PC-3 (cell line): ENCODE results near the gene ATP6V1G3.

Experiments used
- CTCF ChIP-seq: fragments of 300-600 bp; sonication (generic); conservative IDR thresholded peaks from 2 replicates; pipeline ENCODE4 v1.5.1; 2017; ENCODE audit warnings: antibody characterized with exemption, low read depth, mild to moderate bottlenecking, low read length
- EZH2phosphoT487 ChIP-seq: fragments of 300-600 bp; sonication (generic); IDR thresholded peaks from 2 replicates; pipeline ENCODE4 v1.6.1; 2018; ENCODE audit warnings: mild to moderate bottlenecking, antibody characterized with exemption, low read length, borderline replicate concordance

- no peak for TF ChIP-seq CTCF
- no peak for TF ChIP-seq EZH2phosphoT487
These were observed 16.5 kb upstream of the ATP6V1G3 start for GRCh38 chr1:198556971-198557370.
